Glomerular endothelial cell (primary cell): Measurements from ENCODE around the gene PRPF38B. TPM values are rescaled to one million over a fixed set of nuclear protein-coding genes. Genes with fewer than 3 reads are reported as not detected.

ENCODE experiments used
- DNase-seq: peaks from one replicate; pipeline ENCODE4 v3.0.0-alpha.2; 2011; ENCODE audit warnings: low read depth, low spot score; ENCODE audit errors: extremely low read depth
- total RNA-seq: library from RNA; depleted of rRNA; stranded (reverse); fragments of >200 nt; gene quantifications from 2 replicates; pipeline ENCODE4 v1.2.3, GENCODE V29; 2015

The PRPF38B gene
- total RNA-seq, 1 donor from 2014 or later = 23.1 TPM

GRCh38 chr1:108716437-108717230 lies 24.5 kb downstream of the PRPF38B start:
- DNase-seq = no peak

GRCh38 chr1:108717774-108718316 lies 25.7 kb downstream of the PRPF38B start:
- DNase-seq = no peak

- no peak for DNase-seq
Observed at GRCh38 chr1:108718927-108719655, 27.0 kb downstream of the PRPF38B start.

GRCh38 chr1:108719656-108720435 lies 27.7 kb downstream of the PRPF38B start:
- DNase-seq = peak; percentile 14

- DNase-seq = no peak
Observed at GRCh38 chr1:108722292-108722691, 30.2 kb downstream of the PRPF38B start.

- DNase-seq = no peak
Observed at GRCh38 chr1:108725906-108726305, 33.8 kb downstream of the PRPF38B start.

- DNase-seq = no peak
Observed at GRCh38 chr1:108728327-108728923, 36.3 kb downstream of the PRPF38B start.

- no peak for DNase-seq
Observed at GRCh38 chr1:108729481-108729880, 37.4 kb downstream of the PRPF38B start.

- DNase-seq = no peak
Observed at GRCh38 chr1:108732398-108732797, 40.3 kb downstream of the PRPF38B start.

GRCh38 chr1:108734171-108734865 lies 42.2 kb downstream of the PRPF38B start:
- DNase-seq = no peak

GRCh38 chr1:108742253-108742652 lies 50.1 kb downstream of the PRPF38B start:
- DNase-seq = no peak

GRCh38 chr1:108745980-108746381 lies 53.9 kb downstream of the PRPF38B start:
- DNase-seq = no peak

GRCh38 chr1:108746382-108747170 lies 54.5 kb downstream of the PRPF38B start, which contains the start of gene STXBP3:
STXBP3 (plus strand) TSS chr1:108746674; CDS start chr1:108746738, 64 bp downstream.
- peak; percentile 86 for DNase-seq

GRCh38 chr1:108747171-108747850 lies 55.2 kb downstream of the PRPF38B start:
- DNase-seq = peak; percentile 55

- no peak for DNase-seq
Observed at GRCh38 chr1:108747898-108748297, 55.8 kb downstream of the PRPF38B start.

GRCh38 chr1:108749081-108749480 lies 57.0 kb downstream of the PRPF38B start:
- DNase-seq = no peak

- DNase-seq = no peak
Observed at GRCh38 chr1:108750476-108751181, 58.5 kb downstream of the PRPF38B start.
